MCF 10A (cell line): ENCODE data around the gene EHD3. TPM values are rescaled to one million over a fixed set of nuclear protein-coding genes. Genes with fewer than 3 reads are reported as not detected.

Experiments
- BruUV-seq: library from RNA; stranded (reverse); fragments of 400-500 nt; replicated peaks from 2 replicates; lab custom pipeline; 2021; lab: Mats Ljungman, UMichigan
- CTCF ChIA-PET: fragments of 300-600 bp; sonication (Branson Sonifier 250); formaldehyde crosslinking; extraction: SDS; loops from one replicate; lab custom pipeline; 2021; ENCODE audit warnings: antibody characterized with exemption, inconsistent platforms; lab: Yijun Ruan, JAX
- POLR2A ChIA-PET: fragments of 300-600, 350-650 bp; sonication (Branson Sonifier 250); formaldehyde crosslinking; extraction: SDS; loops from one replicate; lab custom pipeline; 2020; ENCODE audit warnings: antibody characterized with exemption, inconsistent platforms; lab: Yijun Ruan, JAX
- DNase-seq: peaks from one replicate; pipeline ENCODE4 v3.0.0-alpha.2; 2018; ENCODE audit not compliant: unreplicated experiment
- H3K27ac Mint-ChIP-seq: one replicate; pipeline ENCODE4 v1.8.0; 2022; ENCODE audit warnings: mild to moderate bottlenecking, low read depth, mixed read lengths; ENCODE audit not compliant: unreplicated experiment
- H3K27me3 Mint-ChIP-seq: one replicate; pipeline ENCODE4 v1.8.0; 2022; ENCODE audit warnings: mixed read lengths; ENCODE audit not compliant: insufficient read depth, unreplicated experiment
- H3K36me3 Mint-ChIP-seq: one replicate; pipeline ENCODE4 v1.8.0; 2022; ENCODE audit warnings: mild to moderate bottlenecking, moderate library complexity, mixed read lengths; ENCODE audit not compliant: insufficient read depth, unreplicated experiment
- H3K4me1 Mint-ChIP-seq: one replicate; pipeline ENCODE4 v1.8.0; 2022; ENCODE audit warnings: mixed read lengths; ENCODE audit not compliant: insufficient read depth, unreplicated experiment
- H3K4me3 Mint-ChIP-seq: one replicate; pipeline ENCODE4 v1.8.0; 2022; ENCODE audit warnings: mild to moderate bottlenecking, moderate library complexity, mixed read lengths; ENCODE audit not compliant: unreplicated experiment
- H3K9me3 Mint-ChIP-seq: one replicate; pipeline ENCODE4 v1.8.0; 2022; ENCODE audit warnings: mixed read lengths; ENCODE audit not compliant: unreplicated experiment
- CTCF ChIP-seq: fragments of 200-600 bp; IDR thresholded peaks from one replicate; pipeline ENCODE4 v1.8.0; 2022; ENCODE audit warnings: antibody characterized with exemption, mild to moderate bottlenecking; ENCODE audit not compliant: unreplicated experiment
- intact Hi-C: fragments of 100-400 bp; cut with micrococcal nuclease; formaldehyde crosslinking; loops from 2 replicates; pipeline ENCODE4 v1.14.1; 2022
- total RNA-seq: library from RNA; stranded (reverse); gene quantifications from 2 replicates; pipeline ENCODE4 v1.2.3, GENCODE V29; 2022

EHD3 gene
- total RNA-seq, 1 experiment from 2014 or later = 0.49 TPM

DNA sequence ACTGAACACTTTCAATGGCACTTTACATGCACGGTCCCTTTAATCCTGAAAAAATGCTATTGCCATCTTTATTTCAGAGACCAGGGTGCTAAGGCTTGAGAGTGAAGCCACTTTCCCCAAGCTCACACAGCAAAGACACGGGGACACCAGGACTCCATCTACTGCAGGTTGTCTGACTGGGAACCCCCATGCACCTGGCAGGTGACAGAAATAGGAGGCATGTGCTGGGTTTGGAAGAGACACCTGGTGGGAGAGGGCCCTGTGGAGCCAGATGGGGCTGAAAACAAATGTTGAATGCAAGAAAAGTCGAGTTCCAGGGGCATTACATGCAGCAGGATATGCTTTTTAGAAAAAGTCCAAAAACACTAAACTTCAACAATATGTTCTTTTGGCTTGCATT lies 5.2 kb upstream of the EHD3 start:
- Mint-ChIP-seq H3K4me1 (peaks cover 4% of the 10 kb centered on the region), H3K4me3 (no peak overlapping the region), H3K36me3 (peaks cover 2% of the 10 kb centered on the region), H3K27me3 (peaks cover 99% of the 10 kb centered on the region), H3K9me3 (no peaks in the 10 kb centered on the region), H3K27ac (no peak overlapping the region)
- ChIA-PET CTCF (interaction anchor here (1.4 kb wide), 1 partner anchor 59 kb away, joined by 4 read pairs; no protein-coding TSS in a partner anchor), POLR2A (no interaction called here)
- DNase-seq = no peak
- intact Hi-C loops = no loop called here
- no TSS peak for BruUV-seq
- no peak for TF ChIP-seq CTCF

DNA sequence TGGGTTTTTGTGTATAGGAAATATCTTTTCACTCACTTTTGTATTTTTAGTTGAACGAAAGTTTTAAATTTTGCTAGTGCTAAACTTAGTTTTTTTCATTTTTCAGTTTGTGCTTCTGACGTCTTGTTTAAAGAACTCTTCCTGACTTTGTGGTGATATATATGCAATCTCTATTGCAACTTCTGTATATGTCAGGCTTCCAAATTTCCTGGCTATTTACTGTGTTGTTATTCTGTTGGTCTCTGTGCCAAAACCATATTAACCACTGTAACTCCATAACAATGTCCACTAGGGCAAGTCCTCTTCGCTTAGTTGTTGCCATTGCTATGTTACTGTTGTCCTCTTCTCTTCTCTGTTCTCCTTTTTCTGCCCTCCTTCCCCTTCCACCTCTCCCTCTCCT lies 3.2 kb upstream of the EHD3 start:
- intact Hi-C loops = loop anchor here (5.0 kb wide), 1 partner anchor 102 kb away; no protein-coding TSS in a partner anchor
- BruUV-seq = no TSS peak
- Mint-ChIP-seq H3K27me3 (peaks cover 79% of the 10 kb centered on the region), H3K9me3 (no peaks in the 10 kb centered on the region), H3K4me3 (no peak overlapping the region), H3K36me3 (no peaks in the 10 kb centered on the region), H3K27ac (no peak overlapping the region), H3K4me1 (peaks cover 4% of the 10 kb centered on the region)
- no peak for DNase-seq
- TF ChIP-seq CTCF = no peak
- ChIA-PET CTCF (interaction anchor here (0.6 to 0.7 kb wide), 2 partner anchors 296 to 1029 kb away, joined by 3 to 4 read pairs; no protein-coding TSS in a partner anchor), POLR2A (no interaction called here)

DNA sequence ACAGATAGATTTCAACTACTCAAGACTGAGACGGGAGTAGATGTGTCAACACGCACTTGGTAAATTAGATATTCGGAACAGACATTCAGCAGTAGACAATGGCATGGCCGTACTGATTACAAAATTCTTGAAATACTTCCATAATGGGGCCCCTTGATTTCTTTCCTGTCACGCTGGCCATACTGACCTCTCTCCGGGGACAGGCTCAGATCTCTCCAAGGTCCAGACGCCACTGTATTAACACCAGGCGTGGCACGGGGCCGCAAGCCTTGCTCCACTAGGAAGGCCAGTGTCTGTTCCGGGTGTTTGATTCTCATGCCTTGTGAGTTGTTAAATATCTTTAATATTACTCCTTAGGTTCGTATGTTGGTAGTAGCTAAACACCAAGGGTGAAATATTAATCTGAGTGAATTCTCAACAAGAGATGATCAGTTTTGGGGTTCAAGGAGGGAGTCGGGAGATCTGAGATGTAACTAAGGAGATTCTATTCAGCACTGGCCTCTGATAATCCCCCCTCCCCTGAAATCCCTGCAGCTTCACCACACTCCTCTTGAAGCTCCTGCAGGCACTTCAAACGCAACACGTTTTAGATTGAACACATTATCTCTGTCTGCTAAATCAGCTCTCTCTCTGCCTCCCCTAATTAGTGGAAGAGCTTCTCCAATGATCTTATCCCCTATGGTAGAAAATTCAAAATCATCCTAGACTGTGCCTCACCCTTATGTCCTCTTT lies 2.2 kb upstream of the EHD3 start:
- no peaks in the 10 kb centered on the region for H3K9me3 Mint-ChIP-seq
- no peak for TF ChIP-seq CTCF
- H3K27ac Mint-ChIP-seq = no peak overlapping the region
- ChIA-PET CTCF (interaction anchor here (0.5 to 1.1 kb wide), 4 partner anchors 297 to 1030 kb away, joined by 3 to 5 read pairs (median 4); no protein-coding TSS in a partner anchor), POLR2A (no interaction called here)
- peaks cover 4% of the 10 kb centered on the region for H3K4me1 Mint-ChIP-seq
- no peak for DNase-seq
- no peaks in the 10 kb centered on the region for H3K36me3 Mint-ChIP-seq
- peaks cover 69% of the 10 kb centered on the region for H3K27me3 Mint-ChIP-seq
- no peak overlapping the region for H3K4me3 Mint-ChIP-seq
- BruUV-seq = no TSS peak
- intact Hi-C loops = loop anchor here (5.0 kb wide), 1 partner anchor 101 kb away; no protein-coding TSS in a partner anchor

DNA sequence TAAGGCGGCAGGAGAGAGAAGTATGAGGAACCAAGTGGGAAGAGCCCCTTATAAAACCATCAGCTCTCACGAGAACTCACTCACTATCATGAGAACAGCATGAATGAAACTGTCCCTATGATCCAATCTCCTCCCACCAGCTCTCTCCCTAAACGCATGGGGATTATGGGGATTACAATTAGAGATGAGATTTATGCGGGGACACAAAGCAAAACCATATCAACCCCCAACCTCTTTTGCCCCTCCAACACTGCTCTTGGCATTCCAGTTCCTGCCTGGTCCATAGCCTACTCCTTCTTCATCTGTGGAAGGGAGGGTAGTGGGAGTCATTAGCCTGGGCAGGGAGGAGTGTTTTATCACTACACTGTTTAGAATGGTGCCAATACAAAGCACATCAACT lies 1.4 kb upstream of the EHD3 start:
- BruUV-seq = no TSS peak

More for the DNA sequence above, 1.4 kb upstream of the EHD3 start:
- H3K27ac Mint-ChIP-seq = no peak overlapping the region
- H3K36me3 Mint-ChIP-seq = no peaks in the 10 kb centered on the region
- no peak overlapping the region for H3K4me3 Mint-ChIP-seq
- intact Hi-C loops = loop anchor here (5.0 kb wide), 1 partner anchor 100 kb away; no protein-coding TSS in a partner anchor
- H3K27me3 Mint-ChIP-seq = peaks cover 61% of the 10 kb centered on the region
- ChIA-PET POLR2A (no interaction called here), CTCF (interaction anchor here (0.5 to 1.0 kb wide), 2 partner anchors 69 to 579 kb away, joined by 3 to 5 read pairs; no protein-coding TSS in a partner anchor)
- no peaks in the 10 kb centered on the region for H3K9me3 Mint-ChIP-seq
- no peak for DNase-seq
- H3K4me1 Mint-ChIP-seq = peaks cover 4% of the 10 kb centered on the region
- TF ChIP-seq CTCF = no peak
